PC-3 (cell line): Measurements from ENCODE around the gene FUBP1.

Experiments
- EZH2 ChIP-seq: fragments of 300-600 bp; sonication (generic); IDR thresholded peaks from one replicate; pipeline ENCODE4 v1.6.1; 2017; ENCODE audit warnings: antibody characterized with exemption, mild to moderate bottlenecking, low read length; ENCODE audit not compliant: unreplicated experiment
- TF ChIP-seq, protein P1 (sequence below): fragments of 300-600 bp; sonication (generic); conservative IDR thresholded peaks from 2 replicates; pipeline ENCODE4 v1.5.1; 2017; ENCODE audit warnings: antibody characterized with exemption, low read depth, mild to moderate bottlenecking, low read length

DNA sequence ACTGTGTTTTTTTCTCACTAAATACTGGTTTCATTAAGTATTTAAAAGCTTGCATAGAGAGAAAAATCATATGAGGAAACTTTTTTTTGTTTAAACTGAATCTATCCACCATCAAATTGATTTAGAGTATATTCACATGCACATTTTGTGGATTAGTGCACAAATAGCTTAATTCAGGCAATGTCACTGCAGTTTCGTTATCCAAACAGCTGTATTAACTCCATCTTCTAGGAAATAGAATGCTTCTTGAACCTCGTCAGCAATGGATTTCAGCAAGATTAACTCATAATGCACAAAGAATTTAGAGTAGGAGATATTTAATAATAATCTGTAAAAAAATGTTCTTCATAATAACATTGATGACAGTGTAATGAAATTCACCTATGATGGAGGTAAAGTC is 52.9 kb downstream of the FUBP1 start:
- TF ChIP-seq, protein P1, sequence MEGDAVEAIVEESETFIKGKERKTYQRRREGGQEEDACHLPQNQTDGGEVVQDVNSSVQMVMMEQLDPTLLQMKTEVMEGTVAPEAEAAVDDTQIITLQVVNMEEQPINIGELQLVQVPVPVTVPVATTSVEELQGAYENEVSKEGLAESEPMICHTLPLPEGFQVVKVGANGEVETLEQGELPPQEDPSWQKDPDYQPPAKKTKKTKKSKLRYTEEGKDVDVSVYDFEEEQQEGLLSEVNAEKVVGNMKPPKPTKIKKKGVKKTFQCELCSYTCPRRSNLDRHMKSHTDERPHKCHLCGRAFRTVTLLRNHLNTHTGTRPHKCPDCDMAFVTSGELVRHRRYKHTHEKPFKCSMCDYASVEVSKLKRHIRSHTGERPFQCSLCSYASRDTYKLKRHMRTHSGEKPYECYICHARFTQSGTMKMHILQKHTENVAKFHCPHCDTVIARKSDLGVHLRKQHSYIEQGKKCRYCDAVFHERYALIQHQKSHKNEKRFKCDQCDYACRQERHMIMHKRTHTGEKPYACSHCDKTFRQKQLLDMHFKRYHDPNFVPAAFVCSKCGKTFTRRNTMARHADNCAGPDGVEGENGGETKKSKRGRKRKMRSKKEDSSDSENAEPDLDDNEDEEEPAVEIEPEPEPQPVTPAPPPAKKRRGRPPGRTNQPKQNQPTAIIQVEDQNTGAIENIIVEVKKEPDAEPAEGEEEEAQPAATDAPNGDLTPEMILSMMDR, result no peak
- no peak for TF ChIP-seq EZH2
